GM12878 (cell line): ENCODE measurements around the gene MTFR1L. TPM values are rescaled to one million over a fixed set of nuclear protein-coding genes. Genes with fewer than 3 reads are reported as not detected.

Source experiments
- ATAC-seq: fragments of 200-7000 bp; cut with Tn5 transposase; 3 replicates; pipeline ENCODE4 v1.9.1; 2020; ENCODE audit warnings: mild to moderate bottlenecking, moderate library complexity
- BruUV-seq: library from RNA; stranded (reverse); fragments of 400-500 nt; replicated peaks from 2 replicates; lab custom pipeline; 2021; lab: Mats Ljungman, UMichigan
- CTCF ChIA-PET: fragments of 300-600 bp; sonication (Branson Sonifier 250); formaldehyde crosslinking; extraction: SDS; loops from one replicate; lab custom pipeline; 2021; ENCODE audit warnings: inconsistent platforms; lab: Yijun Ruan, JAX
- POLR2A ChIA-PET: fragments of 350-600 bp; formaldehyde crosslinking; extraction: SDS; loops from one replicate; lab custom pipeline; 2021; ENCODE audit warnings: inconsistent platforms; lab: Charles Lee
- RAD21 ChIA-PET: fragments of 300-600 bp; sonication (Branson Sonifier 250); formaldehyde crosslinking; loops from one replicate; lab custom pipeline; 2023; ENCODE audit warnings: antibody characterized with exemption; ENCODE audit not compliant: unreplicated experiment; lab: Charles Lee
- SMC1A ChIA-PET: fragments of 300-600 bp; sonication (Branson Sonifier 250); formaldehyde crosslinking; loops from one replicate; lab custom pipeline; 2023; ENCODE audit not compliant: unreplicated experiment, uncharacterized antibody; lab: Charles Lee
- DNase-seq: peaks from one replicate; pipeline ENCODE4 v3.0.0-alpha.2; 2011; ENCODE audit warnings: low read depth, low spot score
- FAIRE-seq: peaks from 3 replicates; lab custom pipeline; 2011; peaks lifted over from hg19 to GRCh38; lab: Jason Lieb, UNC
- H2AFZ ChIP-seq: 2 replicates; pipeline ENCODE4 v1.6.0; 2011; ENCODE audit warnings: low read depth, low read length, control low read depth; ENCODE audit not compliant: control insufficient read depth
- H3K27ac ChIP-seq: 2 replicates; pipeline ENCODE4 v1.5.1; 2011; ENCODE audit warnings: control low read depth; ENCODE audit not compliant: control insufficient read depth, insufficient read depth
- H3K27me3 ChIP-seq, 2 experiments: replicated peaks in 1 of 2; 2 replicates each; pipeline versions ENCODE4 v1.6.0 to v1.6.1; 2011; ENCODE audit warnings: low read length in 1 of 2; ENCODE audit not compliant: control insufficient read depth in 2 of 2, insufficient read depth in 2 of 2
- H3K36me3 ChIP-seq, 2 experiments: 2 replicates each; pipeline ENCODE4 v1.5.1; 2011; ENCODE audit warnings: low read length in 1 of 2; ENCODE audit not compliant: control insufficient read depth in 2 of 2, insufficient read depth in 2 of 2
- H3K4me1 ChIP-seq: 2 replicates; pipeline ENCODE4 v1.6.1; 2011; ENCODE audit warnings: mild to moderate bottlenecking, low read length, moderate library complexity, mixed read lengths; ENCODE audit not compliant: control insufficient read depth, insufficient read depth
- H3K4me2 ChIP-seq: 2 replicates; pipeline ENCODE4 v1.6.0; 2011; ENCODE audit warnings: control low read depth; ENCODE audit not compliant: control insufficient read depth, insufficient read depth
- H3K4me3 ChIP-seq: fragments of 200-600 bp; sonication (generic); 2 replicates; pipeline ENCODE4 v1.5.1; 2016
- H3K79me2 ChIP-seq: 2 replicates; pipeline ENCODE4 v1.6.0; 2011; ENCODE audit warnings: low read length; ENCODE audit not compliant: control insufficient read depth, insufficient read depth
- H3K9ac ChIP-seq: 2 replicates; pipeline ENCODE4 v1.8.0; 2011; ENCODE audit warnings: low read length, control low read depth, mixed read lengths; ENCODE audit not compliant: control insufficient read depth, insufficient read depth
- H3K9me3 ChIP-seq: replicated peaks from 3 replicates; pipeline ENCODE4 v1.5.1; 2011; ENCODE audit warnings: mild to moderate bottlenecking, low read length; ENCODE audit not compliant: control insufficient read depth, insufficient read depth
- H4K20me1 ChIP-seq: 2 replicates; pipeline ENCODE4 v1.6.0; 2011; ENCODE audit not compliant: control insufficient read depth, insufficient read depth
- CBX5 ChIP-seq: sonication (generic); IDR thresholded peaks from 2 replicates; pipeline ENCODE4 v1.6.1; 2016; ENCODE audit warnings: low read depth, moderate library complexity, mild to moderate bottlenecking, inconsistent platforms
- GABPA ChIP-seq: IDR thresholded peaks from 2 replicates; pipeline ENCODE4 v1.6.1; 2014; ENCODE audit warnings: antibody characterized with exemption, low read depth, mild to moderate bottlenecking, inconsistent platforms
- HDGF ChIP-seq: fragments of 450-650 bp; IDR thresholded peaks from 2 replicates; pipeline ENCODE4 v1.6.1; 2016; ENCODE audit warnings: antibody characterized with exemption
- IKZF1 ChIP-seq: fragments of 450-650 bp; conservative IDR thresholded peaks from 2 replicates; pipeline ENCODE4 v1.6.1; 2017; ENCODE audit warnings: antibody characterized with exemption, mild to moderate bottlenecking
- LARP7 ChIP-seq: fragments of 450-650 bp; IDR thresholded peaks from 2 replicates; pipeline ENCODE4 v1.6.1; 2017; ENCODE audit warnings: mild to moderate bottlenecking
- POLR2AphosphoS2 ChIP-seq: IDR thresholded peaks from 2 replicates; pipeline ENCODE4 v1.6.1; 2011; ENCODE audit warnings: low read depth, mild to moderate bottlenecking, low read length, improper control_type of control experiment, moderate library complexity
- RFX5 ChIP-seq: IDR thresholded peaks from 2 replicates; pipeline ENCODE4 v1.6.1; 2011; ENCODE audit warnings: low read depth, low read length, improper control_type of control experiment
- TAF1 ChIP-seq: IDR thresholded peaks from 2 replicates; pipeline ENCODE4 v1.6.1; 2011; ENCODE audit warnings: mild to moderate bottlenecking, low read depth, low read length, borderline replicate concordance
- TBL1XR1 ChIP-seq: IDR thresholded peaks from 2 replicates; pipeline ENCODE4 v1.6.1; 2012; ENCODE audit warnings: low read depth, low read length, improper control_type of control experiment
- ZNF24 ChIP-seq: fragments of 450-650 bp; IDR thresholded peaks from 2 replicates; pipeline ENCODE4 v1.6.1; 2017; ENCODE audit warnings: antibody characterized with exemption, mild to moderate bottlenecking
- WGBS: methylation state at CpG from one replicate; pipeline ENCODE4 v1.1.6; 2016; ENCODE audit warnings: low lambda C conversion rate; ENCODE audit not compliant: insufficient replicate concordance, insufficient coverage; ENCODE audit errors: missing lambda C conversion rate; 5-methylcytosine and 5-hydroxymethylcytosine counted together
- in situ Hi-C: fragments of 300-500 bp; cut with MboI; formaldehyde crosslinking; loops from 9 replicates; pipeline ENCODE4 v1.14.3; 2018; ENCODE audit warnings: mixed read lengths
- intact Hi-C: fragments of 100-400 bp; cut with micrococcal nuclease; formaldehyde crosslinking; loops from one replicate; pipeline ENCODE4 v1.14.2; 2022; ENCODE audit not compliant: unreplicated experiment
- polyA plus RNA-seq, 11 experiments: library from polyadenylated mRNA; depleted of rRNA in 4 of 11; unstranded in 6 of 11; stranded (reverse) in 5 of 11; fragments of >200 nt; fragmentation: Nextera tagmentation in 4 of 11; fragmentation: Illumina TruSeq in 1 of 11; extraction: Ambion mirVana in 4 of 11; extraction: Trizol in 1 of 11; gene quantifications; 1 replicate in 1 of 11; 2 replicates in 10 of 11; pipeline versions ENCODE4 v1.2.1 to v1.2.3, GENCODE V29; 2011 to 2016; ENCODE audit warnings: inconsistent platforms in 2 of 11, missing spikeins in 2 of 11, low read depth in 1 of 11
- total RNA-seq, 4 experiments: library from RNA; depleted of rRNA in 3 of 4; stranded (reverse); fragments of >200 nt in 3 of 4; fragmentation: Illumina TruSeq in 1 of 4; extraction: Trizol in 1 of 4; gene quantifications; 2 replicates each; pipeline versions ENCODE4 v1.2.1 to v1.2.3, GENCODE V29; 2013 to 2021

Gene MTFR1L
- total and polyA plus RNA-seq, 10 of the 15 experiments (the other 5 are each of a cell fraction or from before 2014, with no cell fraction given), result 16.9 to 44.2 (median 30.3) TPM

DNA sequence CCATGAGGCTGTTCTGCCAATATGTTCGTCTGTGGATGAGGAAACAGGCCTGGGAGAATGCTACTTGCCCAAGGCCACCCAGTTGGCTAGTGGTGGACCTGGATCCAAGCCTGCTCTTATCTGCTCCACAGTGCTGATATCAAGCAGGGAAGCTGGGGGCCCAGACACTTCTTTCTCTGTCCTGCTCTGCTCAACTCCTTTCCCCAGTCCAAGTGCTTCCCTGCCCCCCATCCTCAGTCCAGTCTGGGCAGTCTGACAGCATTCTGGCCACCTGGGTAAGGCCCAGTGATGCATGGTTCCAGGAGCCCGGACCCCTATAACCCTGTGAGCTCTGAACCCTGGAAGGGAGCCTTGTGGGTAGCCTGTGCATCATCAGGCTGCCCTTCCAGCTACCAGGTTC is 59.9 kb downstream of the MTFR1L start:
- Histone ChIP-seq H3K9me3 (no peaks in the 10 kb centered on the region), H3K27me3 (no peaks in the 10 kb centered on the region; a peak in 1 of 4 replicates), H3K9ac (no peak overlapping the region), H3K4me1 (no peaks in the 10 kb centered on the region; the same call in 1 of the 2 replicates), H4K20me1 (no peaks in the 10 kb centered on the region), H3K79me2 (0 out of 2 replicates have a peak, but pooled peaks cover 4% of the 10 kb centered on the region), H3K36me3 (no peaks in the 10 kb centered on the region), H3K27ac (no peak overlapping the region), H2AFZ (no peak overlapping the region), H3K4me3 (no peak overlapping the region), H3K4me2 (no peak overlapping the region)
- WGBS, result 8% methylated on average over 2 of the region's 2 CpGs
- no TSS peak for BruUV-seq
- POLR2A ChIA-PET, result no interaction called here
- in situ Hi-C loops (no loop called here), intact Hi-C loops (no loop called here)
- ATAC-seq (no peak), FAIRE-seq (no peak), DNase-seq (no peak)
- SMC1A ChIA-PET, result interaction anchor here (1.1 to 1.6 kb wide), 3 partner anchors 14 to 37 kb away, joined by 3 to 5 read pairs (median 4); no protein-coding TSS in a partner anchor
- CTCF ChIA-PET, result interaction anchor here (0.6 to 1.3 kb wide), 4 partner anchors 16 to 118 kb away, joined by 3 to 4 read pairs (median 3); partner anchors contain the start of gene PAFAH2
- no peak for TF ChIP-seq TBL1XR1
- TF ChIP-seq HDGF, result no peak
- TF ChIP-seq RFX5, result no peak
- no peak for TF ChIP-seq CBX5
- TF ChIP-seq TAF1, result no peak
- TF ChIP-seq LARP7, result no peak
- no peak for TF ChIP-seq ZNF24
- TF ChIP-seq POLR2AphosphoS2, result no peak
- RAD21 ChIA-PET, result no interaction called here

DNA sequence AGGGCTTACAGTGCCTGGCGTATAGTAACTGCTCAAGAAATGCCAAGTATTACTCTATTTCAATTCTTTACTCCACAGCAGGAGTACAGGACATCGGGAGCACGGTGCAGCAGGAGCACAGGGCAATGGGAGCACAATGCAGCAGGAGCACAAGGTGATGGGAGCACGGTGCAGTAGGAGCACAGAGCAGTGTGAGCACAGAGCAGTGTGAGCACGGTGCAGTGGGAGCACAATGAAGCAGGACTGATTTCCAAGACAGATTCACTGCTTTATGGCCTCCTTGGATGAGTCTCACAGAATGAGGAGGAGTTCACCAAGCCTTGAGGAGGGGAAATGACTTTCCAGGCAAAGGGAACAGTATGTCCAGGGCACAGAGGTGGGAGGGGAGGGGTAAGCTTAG is 60.8 kb downstream of the MTFR1L start:
- POLR2A ChIA-PET, result no interaction called here
- H3K36me3 ChIP-seq, result no peaks in the 10 kb centered on the region
- no peak overlapping the region for H3K27ac ChIP-seq
- no peak for ATAC-seq
- no peaks in the 10 kb centered on the region for H3K79me2 ChIP-seq
- intact Hi-C loops, result no loop called here
- TF ChIP-seq GABPA, result no peak
- no peak for TF ChIP-seq IKZF1
- no TSS peak for BruUV-seq
- H3K4me1 ChIP-seq, result no peaks in the 10 kb centered on the region
- WGBS, result 43% methylated on average over 5 of the region's 5 CpGs
- RAD21 ChIA-PET, result interaction anchor here (0.6 kb wide), 1 partner anchor 119 kb away, joined by 3 read pairs; no protein-coding TSS in a partner anchor
- in situ Hi-C loops, result no loop called here
- no peaks in the 10 kb centered on the region for H4K20me1 ChIP-seq
- H3K27me3 ChIP-seq, result no peaks in the 10 kb centered on the region; a peak in 1 of 4 replicates
- FAIRE-seq, result no peak
- no peak overlapping the region for H2AFZ ChIP-seq
- SMC1A ChIA-PET, result interaction anchor here (1.1 to 1.6 kb wide), 2 partner anchors 35 to 38 kb away, joined by 3 to 5 read pairs; no protein-coding TSS in a partner anchor
- no peaks in the 10 kb centered on the region for H3K9me3 ChIP-seq
- CTCF ChIA-PET, result interaction anchor here (1.3 kb wide), 1 partner anchor 85 kb away, joined by 3 read pairs; no protein-coding TSS in a partner anchor
- DNase-seq, result no peak
- no peak overlapping the region for H3K4me3 ChIP-seq
- H3K4me2 ChIP-seq, result no peak overlapping the region
- no peak overlapping the region for H3K9ac ChIP-seq
